ENCODE data around the gene ZNF789.

DNA sequence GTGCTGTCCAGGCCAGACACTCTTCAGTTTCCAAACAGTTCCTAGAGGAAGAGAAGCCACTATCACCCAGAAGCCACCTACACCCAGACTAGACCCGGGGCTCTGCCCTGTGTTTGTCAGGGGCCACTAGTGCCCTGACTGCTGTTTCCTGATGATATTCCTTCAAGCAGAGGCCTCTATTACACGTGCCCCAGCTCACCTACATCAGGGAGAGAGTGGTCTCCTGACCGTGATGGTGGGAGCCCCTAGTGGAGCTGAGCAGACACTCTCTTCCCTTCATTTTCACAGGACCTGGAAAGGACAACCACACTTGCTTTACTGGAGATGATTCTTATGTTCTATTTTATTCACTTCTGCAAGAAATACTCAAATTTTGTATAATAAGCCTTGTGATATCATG lies 18.2 kb downstream of the ZNF789 start:
- TF ChIP-seq, protein P1, sequence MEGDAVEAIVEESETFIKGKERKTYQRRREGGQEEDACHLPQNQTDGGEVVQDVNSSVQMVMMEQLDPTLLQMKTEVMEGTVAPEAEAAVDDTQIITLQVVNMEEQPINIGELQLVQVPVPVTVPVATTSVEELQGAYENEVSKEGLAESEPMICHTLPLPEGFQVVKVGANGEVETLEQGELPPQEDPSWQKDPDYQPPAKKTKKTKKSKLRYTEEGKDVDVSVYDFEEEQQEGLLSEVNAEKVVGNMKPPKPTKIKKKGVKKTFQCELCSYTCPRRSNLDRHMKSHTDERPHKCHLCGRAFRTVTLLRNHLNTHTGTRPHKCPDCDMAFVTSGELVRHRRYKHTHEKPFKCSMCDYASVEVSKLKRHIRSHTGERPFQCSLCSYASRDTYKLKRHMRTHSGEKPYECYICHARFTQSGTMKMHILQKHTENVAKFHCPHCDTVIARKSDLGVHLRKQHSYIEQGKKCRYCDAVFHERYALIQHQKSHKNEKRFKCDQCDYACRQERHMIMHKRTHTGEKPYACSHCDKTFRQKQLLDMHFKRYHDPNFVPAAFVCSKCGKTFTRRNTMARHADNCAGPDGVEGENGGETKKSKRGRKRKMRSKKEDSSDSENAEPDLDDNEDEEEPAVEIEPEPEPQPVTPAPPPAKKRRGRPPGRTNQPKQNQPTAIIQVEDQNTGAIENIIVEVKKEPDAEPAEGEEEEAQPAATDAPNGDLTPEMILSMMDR (IDR thresholded peaks at IDR 0.05) = no peak
- no peak for TF ChIP-seq POLR2A (IDR thresholded peaks at IDR 0.05)

Data from testis (tissue), 2 donors.